BE2C (cell line): ENCODE results near the gene ARL6. TPM values are rescaled to one million over a fixed set of nuclear protein-coding genes. Genes with fewer than 3 reads are reported as not detected.

Experiments used
- DNase-seq: peaks from one replicate; pipeline ENCODE4 v3.0.0-alpha.2; 2020
- H3K27me3 ChIP-seq: fragments of 250-450 bp; sonication (Bioruptor Pico); 2 replicates; pipeline ENCODE4 v1.5.1; 2020; ENCODE audit warnings: mild to moderate bottlenecking
- H3K36me3 ChIP-seq: fragments of 250-450 bp; sonication (Bioruptor Pico); 2 replicates; pipeline ENCODE4 v1.5.1; 2020; ENCODE audit warnings: mild to moderate bottlenecking
- H3K4me1 ChIP-seq: fragments of 250-450 bp; sonication (Bioruptor Pico); 2 replicates; pipeline ENCODE4 v1.5.1; 2020
- H3K4me3 ChIP-seq: 2 replicates; pipeline ENCODE4 v1.5.1; 2011; ENCODE audit warnings: low read depth, low read length
- H3K9me3 ChIP-seq: fragments of 250-450 bp; sonication (Bioruptor Pico); 2 replicates; pipeline ENCODE4 v1.5.1; 2020
- CTCF ChIP-seq: IDR thresholded peaks from 2 replicates; pipeline ENCODE4 v1.5.1; 2012; ENCODE audit warnings: mild to moderate bottlenecking, low read depth, low read length
- polyA plus RNA-seq: library from polyadenylated mRNA; unstranded; fragments of >200 nt; gene quantifications from one replicate; pipeline ENCODE4 v1.2.1, GENCODE V29; 2012; ENCODE audit warnings: low read depth, missing spikeins; ENCODE audit not compliant: insufficient read length, insufficient read depth

Gene ARL6
- polyA plus RNA-seq: 38.1 TPM

DNA sequence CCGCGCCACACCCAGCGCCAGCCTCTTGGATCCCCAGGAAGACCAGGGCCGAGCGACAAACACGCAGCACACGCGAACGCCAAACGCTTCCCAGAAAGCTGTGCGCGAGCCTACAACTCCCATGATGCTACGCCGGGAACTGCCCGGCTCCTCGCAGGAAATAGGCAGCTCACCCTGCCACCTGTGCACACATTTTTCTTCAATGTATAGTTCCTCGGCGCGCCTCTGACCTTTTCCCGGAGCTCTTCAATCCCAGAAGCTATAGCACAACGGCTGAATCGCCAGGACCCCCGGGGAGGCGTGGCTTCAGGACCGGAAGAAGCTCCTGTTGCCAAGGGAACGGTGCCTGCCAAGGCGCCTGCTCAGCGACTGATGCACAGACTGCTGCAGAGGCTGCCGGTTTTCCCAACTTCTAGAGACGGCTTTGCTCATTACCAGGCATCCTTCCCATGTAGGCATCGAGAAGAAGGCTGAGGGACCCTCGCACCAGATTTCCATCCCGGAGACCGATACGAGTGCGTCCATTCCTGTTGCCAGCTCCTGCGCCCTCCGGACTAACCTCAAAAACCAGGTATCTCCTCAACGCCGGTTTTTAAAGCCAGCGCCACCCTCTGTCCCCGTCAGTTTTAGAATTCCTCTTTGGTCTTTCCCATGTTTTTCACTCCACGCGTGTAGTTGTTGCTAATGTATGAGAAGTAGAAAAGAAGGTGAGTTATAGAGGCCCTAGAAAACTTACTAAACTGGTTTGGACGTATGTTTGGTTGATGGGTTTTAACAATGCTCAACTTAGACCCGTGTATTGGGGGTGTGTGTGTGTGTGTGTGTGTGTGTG, at the start of gene ARL6:
Gene ARL6, plus strand, starts transcription at position 352 of the 832 bp plus-strand sequence. CDS start 3,350 bp downstream, outside the sequence.
- Histone ChIP-seq H3K36me3 (peaks cover 4% of the 10 kb centered on the region), H3K4me1 (no peaks in the 10 kb centered on the region), H3K9me3 (no peaks in the 10 kb centered on the region), H3K27me3 (no peaks in the 10 kb centered on the region), H3K4me3 (peak within 1 kb of the TSS; percentile 86)
- TF ChIP-seq CTCF: peak; percentile 31; the same call in 1 of the 2 replicates
- peak; percentile 91 for DNase-seq

DNA sequence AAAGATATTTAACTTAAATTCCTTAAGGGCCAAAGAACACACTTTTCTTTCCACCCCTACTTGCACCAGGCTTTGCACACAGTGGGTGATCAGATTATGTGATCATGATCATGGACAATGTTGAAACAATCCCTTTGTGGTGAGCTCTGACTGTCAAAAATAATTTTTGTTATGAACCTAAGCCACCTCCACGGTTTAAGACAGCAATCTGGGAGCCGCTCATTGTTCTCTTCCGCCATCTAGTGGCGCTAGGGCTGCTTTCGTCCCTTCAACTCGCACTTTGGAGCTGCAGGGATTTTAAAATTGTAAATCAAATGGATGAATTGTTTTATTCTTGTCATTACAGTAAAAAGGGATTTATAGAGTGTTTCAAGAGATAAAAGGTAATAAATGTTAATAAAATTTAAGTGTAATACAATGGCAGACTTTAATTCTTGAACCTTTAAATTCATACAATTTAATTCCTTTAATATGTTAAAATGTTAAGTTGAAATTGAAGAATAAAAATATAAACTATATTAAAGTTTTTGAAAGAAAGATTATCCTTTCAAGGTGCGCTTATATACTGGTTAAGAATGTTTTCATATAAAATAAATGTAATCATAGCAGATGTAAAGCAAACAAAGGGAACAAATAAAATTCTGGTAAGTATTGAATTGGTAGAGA, 45.3 kb upstream of the ARL6 start:
- H3K9me3 ChIP-seq: no peaks in the 10 kb centered on the region
- peak; percentile 100 for TF ChIP-seq CTCF
- no peaks in the 10 kb centered on the region for H3K27me3 ChIP-seq
- peaks cover 26% of the 10 kb centered on the region for H3K4me1 ChIP-seq
- H3K36me3 ChIP-seq: no peaks in the 10 kb centered on the region
- DNase-seq: peak; percentile 81
- peak overlapping the region; percentile 31; the same call in 1 of the 2 replicates for H3K4me3 ChIP-seq

DNA sequence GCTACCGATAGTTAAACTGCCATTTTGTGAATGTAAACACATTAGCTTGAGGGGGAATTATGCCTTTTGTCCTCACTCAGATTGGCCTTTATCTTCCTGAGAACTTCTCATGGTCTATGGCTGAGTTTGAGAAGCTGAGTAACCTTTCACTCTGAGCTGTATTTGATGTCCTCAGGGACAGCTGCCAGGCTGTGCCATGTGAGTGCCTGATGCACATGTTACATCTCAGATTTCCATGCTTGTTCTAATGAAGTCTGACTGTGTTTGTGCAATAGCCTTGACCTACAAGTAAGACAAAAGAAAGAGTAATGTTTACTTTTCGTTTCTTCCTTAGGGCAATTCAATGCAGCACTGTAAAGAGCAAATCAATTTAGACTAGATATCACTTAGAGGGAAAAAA, 44.1 kb upstream of the ARL6 start:
- Histone ChIP-seq H3K27me3 (no peaks in the 10 kb centered on the region), H3K4me1 (peaks cover 17% of the 10 kb centered on the region), H3K9me3 (no peaks in the 10 kb centered on the region), H3K36me3 (no peaks in the 10 kb centered on the region), H3K4me3 (no peak overlapping the region)
- no peak for TF ChIP-seq CTCF
- peak; percentile 15 for DNase-seq

- H3K4me3 ChIP-seq: no peak overlapping the region
- H3K9me3 ChIP-seq: no peaks in the 10 kb centered on the region
- no peaks in the 10 kb centered on the region for H3K36me3 ChIP-seq
- H3K27me3 ChIP-seq: no peaks in the 10 kb centered on the region
- DNase-seq: no peak
- peaks cover 15% of the 10 kb centered on the region for H3K4me1 ChIP-seq
- TF ChIP-seq CTCF: no peak
Observed at GRCh38 chr3:97721446-97721845, 43.1 kb upstream of the ARL6 start.

- TF ChIP-seq CTCF: no peak
Observed at GRCh38 chr3:97736928-97737327, 27.6 kb upstream of the ARL6 start.

More at GRCh38 chr3:97736928-97737327, 27.6 kb upstream of the ARL6 start:
- H3K4me3 ChIP-seq: peak overlapping the region; percentile 3; the same call in 1 of the 2 replicates
- no peaks in the 10 kb centered on the region for H3K36me3 ChIP-seq
- no peaks in the 10 kb centered on the region for H3K9me3 ChIP-seq
- H3K27me3 ChIP-seq: no peaks in the 10 kb centered on the region
- H3K4me1 ChIP-seq: peaks cover 48% of the 10 kb centered on the region
- DNase-seq: peak; percentile 52
